K562 (cell line): ENCODE data around the gene BSCL2. TPM values are rescaled to one million over a fixed set of nuclear protein-coding genes. Genes with fewer than 3 reads are reported as not detected.

Experiments used
- AFF1 ChIP-seq, 2 experiments: fragments of 450-650 bp; IDR thresholded peaks; 2 replicates each; pipeline ENCODE4 v1.6.1; 2018; ENCODE audit warnings: mild to moderate bottlenecking in 2 of 2, low read depth in 1 of 2; ENCODE audit not compliant: partially characterized antibody in 2 of 2
- ARNT ChIP-seq, 2 experiments: fragments of 450-650 bp; IDR thresholded peaks; 2 replicates each; pipeline ENCODE4 v1.6.1; 2016; ENCODE audit warnings: mild to moderate bottlenecking in 1 of 2
- BCL6 ChIP-seq: fragments of 250-450 bp; sonication (Bioruptor Pico); IDR thresholded peaks from 2 replicates; pipeline ENCODE4 v1.4.0; 2020
- CBX8 ChIP-seq: fragments of 200-600 bp; sonication (generic); IDR thresholded peaks from 2 replicates; pipeline ENCODE4 v1.6.1; 2012; ENCODE audit warnings: borderline replicate concordance, mixed run types, low read depth, mild to moderate bottlenecking, moderate library complexity, mixed read lengths, low read length, control low read depth, inconsistent platforms; ENCODE audit not compliant: poor library complexity, severe bottlenecking; ENCODE audit errors: extremely low read depth
- KDM4B ChIP-seq, 2 experiments: fragments of 450-650 bp in 1 of 2; sonication (generic) in 1 of 2; IDR thresholded peaks; 2 replicates each; pipeline ENCODE4 v1.6.1; 2016 to 2017; ENCODE audit warnings: borderline replicate concordance in 2 of 2, antibody characterized with exemption in 1 of 2, low read depth in 1 of 2, mild to moderate bottlenecking in 1 of 2
- POLR2B ChIP-seq: fragments of 450-650 bp; IDR thresholded peaks from 2 replicates; pipeline ENCODE4 v1.6.1; 2018; ENCODE audit warnings: low read depth; ENCODE audit not compliant: partially characterized antibody
- SIX5 ChIP-seq, 2 experiments: IDR thresholded peaks; 2 replicates each; pipeline ENCODE4 v1.6.1; 2011; ENCODE audit warnings: low read length in 2 of 2, borderline replicate concordance in 1 of 2, low read depth in 1 of 2, mild to moderate bottlenecking in 1 of 2, moderate library complexity in 1 of 2; ENCODE audit not compliant: insufficient read depth in 1 of 2
- THRAP3 ChIP-seq: fragments of 450-650 bp; IDR thresholded peaks from 2 replicates; pipeline ENCODE4 v1.6.1; 2016; ENCODE audit warnings: mild to moderate bottlenecking, inconsistent platforms, borderline replicate concordance
- ZBTB12 ChIP-seq: fragments of 250-450 bp; sonication (Bioruptor Pico); IDR thresholded peaks from 2 replicates; pipeline ENCODE4 v1.4.0; 2020
- ZC3H11A ChIP-seq: IDR thresholded peaks from 2 replicates; pipeline ENCODE4 v1.6.1; 2012; ENCODE audit warnings: low read depth, low read length, improper control_type of control experiment
- ZNF407 ChIP-seq: fragments of 450-650 bp; IDR thresholded peaks from 2 replicates; pipeline ENCODE4 v1.6.1; 2016; ENCODE audit warnings: low read depth
- ZNF551 ChIP-seq: fragments of 250-450 bp; sonication (Bioruptor Pico); IDR thresholded peaks from 2 replicates; pipeline ENCODE4 v1.5.0; 2021; ENCODE audit warnings: mild to moderate bottlenecking, moderate library complexity
- ZNF561 ChIP-seq: fragments of 450-650 bp; formaldehyde crosslinking; conservative IDR thresholded peaks from 2 replicates; pipeline ENCODE4 v1.4.0; 2020; ENCODE audit warnings: mild to moderate bottlenecking, moderate library complexity
- polyA plus RNA-seq, 8 experiments: library from polyadenylated mRNA; depleted of rRNA in 4 of 8; stranded (reverse) in 5 of 8; unstranded in 3 of 8; fragments of >200 nt; fragmentation: Nextera tagmentation in 2 of 8; fragmentation: Illumina TruSeq in 1 of 8; extraction: Ambion mirVana in 2 of 8; extraction: Trizol in 1 of 8; gene quantifications; 2 replicates each; pipeline versions ENCODE4 v1.2.1 to v1.2.3, GENCODE V29; 2011 to 2014; ENCODE audit warnings: inconsistent platforms in 1 of 8, missing spikeins in 1 of 8
- total RNA-seq, 7 experiments: library from RNA; depleted of rRNA in 6 of 7; stranded (reverse); fragments of >200 nt in 6 of 7; fragmentation: Illumina TruSeq in 2 of 7; extraction: Trizol in 2 of 7; gene quantifications; 2 replicates each; pipeline versions ENCODE4 v1.2.1 to v1.2.3, GENCODE V29; 2011 to 2021; ENCODE audit warnings: low replicate concordance in 1 of 7

Gene BSCL2
- total and polyA plus RNA-seq, 9 of the 15 experiments (the other 6 are each of a cell fraction or from before 2014, with no cell fraction given): 18.9 to 51.7 (median 35.2) TPM

- TF ChIP-seq ZNF407: no peak
- TF ChIP-seq ZNF561 (CRISPR knock-in tag): no peak
- TF ChIP-seq SIX5 (IDR thresholded peaks at IDR 0.05; ENCODE audit: borderline replicate concordance in 1 of 2, insufficient read depth in 1 of 2, low read depth in 1 of 2, low read length in 2 of 2): no peak
- TF ChIP-seq BCL6: no peak
- no peak for TF ChIP-seq KDM4B (IDR thresholded peaks at IDR 0.05; ENCODE audit: borderline replicate concordance in 2 of 2, low read depth in 1 of 2)
- TF ChIP-seq ZC3H11A: no peak
- no peak for TF ChIP-seq THRAP3
- TF ChIP-seq ARNT (IDR thresholded peaks at IDR 0.05): no peak
- peak; percentile 91 for TF ChIP-seq POLR2B
- no peak for TF ChIP-seq CBX8
- TF ChIP-seq AFF1 (IDR thresholded peaks at IDR 0.05; ENCODE audit: low read depth in 1 of 2, partially characterized antibody in 2 of 2): no peak
- TF ChIP-seq ZBTB12: no peak
- TF ChIP-seq ZNF551 (CRISPR knock-in tag): no peak
Observed at GRCh38 chr11:62753736-62754603, 46.7 kb upstream of the BSCL2 start, which contains the start of gene ZBTB3 (continued).
